Brain microvascular endothelial cell (primary cell): Measurements from ENCODE around the gene SPEM2.
A peak's percentile ranks its signal among the peaks of the same experiment; 100 is the strongest.

Experiments
- DNase-seq: peaks from one replicate; pipeline ENCODE4 v3.0.0-alpha.2; 2020
- H3K27ac ChIP-seq: fragments of 250-450 bp; sonication (Bioruptor Pico); 2 replicates; pipeline ENCODE4 v1.5.1; 2020; ENCODE audit warnings: mild to moderate bottlenecking, moderate library complexity
- H3K27me3 ChIP-seq: fragments of 250-450 bp; sonication (Bioruptor Pico); replicated peaks from 2 replicates; pipeline ENCODE4 v1.5.1; 2020; ENCODE audit warnings: mild to moderate bottlenecking
- H3K36me3 ChIP-seq: fragments of 250-450 bp; sonication (Bioruptor Pico); replicated peaks from 2 replicates; pipeline ENCODE4 v1.5.1; 2020; ENCODE audit warnings: mild to moderate bottlenecking
- H3K4me3 ChIP-seq: 2 replicates; pipeline ENCODE4 v1.5.1; 2011; ENCODE audit warnings: low read depth, mild to moderate bottlenecking, control low read depth, low read length, moderate library complexity
- CTCF ChIP-seq: IDR thresholded peaks from 2 replicates; pipeline ENCODE4 v1.5.1; 2011; ENCODE audit warnings: low read depth, mild to moderate bottlenecking, moderate library complexity, low read length, control low read depth, inconsistent platforms; ENCODE audit errors: missing control alignments
- in situ Hi-C: cut with HindIII; loops from 2 replicates; pipeline ENCODE4 v1.10.0; 2017; ENCODE audit warnings: low sequenced_read_pairs, low pct_ligation_motif_present

Gene SPEM2

GRCh38 chr17:7405350-7406234 lies 19.8 kb upstream of the SPEM2 start:
- no peaks in the 10 kb centered on the region for H3K27me3 ChIP-seq
- peak overlapping the region; percentile 69 for H3K4me3 ChIP-seq
- in situ Hi-C loops: no loop called here
- TF ChIP-seq CTCF: no peak
- no peak overlapping the region for H3K27ac ChIP-seq
- no peak for DNase-seq
- H3K36me3 ChIP-seq: peaks cover 13% of the 10 kb centered on the region

GRCh38 chr17:7406235-7406825 lies 19.1 kb upstream of the SPEM2 start:
- Histone ChIP-seq H3K36me3 (peaks cover 15% of the 10 kb centered on the region), H3K27me3 (no peaks in the 10 kb centered on the region), H3K27ac (no peak overlapping the region), H3K4me3 (peak overlapping the region; percentile 69)
- in situ Hi-C loops: no loop called here
- no peak for DNase-seq
- no peak for TF ChIP-seq CTCF

GRCh38 chr17:7407082-7407481 lies 18.3 kb upstream of the SPEM2 start:
- peaks cover 15% of the 10 kb centered on the region for H3K36me3 ChIP-seq
- H3K4me3 ChIP-seq: no peak overlapping the region
- TF ChIP-seq CTCF: no peak
- no peaks in the 10 kb centered on the region for H3K27me3 ChIP-seq
- DNase-seq: no peak
- in situ Hi-C loops: no loop called here
- H3K27ac ChIP-seq: no peak overlapping the region

GRCh38 chr17:7407485-7408251 lies 17.7 kb upstream of the SPEM2 start, which contains the start of gene NLGN2:
TSS of gene NLGN2 (plus strand) at chr17:7407845. CDS start at chr17:7408256, 411 bp downstream.
- H3K27me3 ChIP-seq: no peaks in the 10 kb centered on the region
- H3K4me3 ChIP-seq: no peak within 1 kb of the TSS
- TF ChIP-seq CTCF: no peak
- H3K27ac ChIP-seq: no peak within 1 kb of the TSS
- in situ Hi-C loops: no loop called here
- peaks cover 15% of the 10 kb centered on the region for H3K36me3 ChIP-seq
- no peak for DNase-seq

GRCh38 chr17:7408252-7408727 lies 17.1 kb upstream of the SPEM2 start:
- Histone ChIP-seq H3K27me3 (no peaks in the 10 kb centered on the region), H3K36me3 (peaks cover 15% of the 10 kb centered on the region), H3K27ac (no peak overlapping the region), H3K4me3 (no peak overlapping the region)
- DNase-seq: no peak
- in situ Hi-C loops: no loop called here
- TF ChIP-seq CTCF: no peak
